Stimulated activated CD4-positive, alpha-beta T cell treated with anti-CD3 and anti-CD28 coated beads, Interleukin-1b, Interleukin-23, amount 100 ng/mL, for 24 hours (primary cell): Measurements from ENCODE around the gene ITGA6.

Source experiments
- DNase-seq, 4 experiments: peaks; one replicate each; pipeline ENCODE4 v3.0.0-alpha.2; 2020; ENCODE audit warnings: low read depth in 4 of 4, low spot score in 1 of 4

The ITGA6 gene

GRCh38 chr2:172415865-172416183, 11.6 kb upstream of the ITGA6 start:
- no peak for DNase-seq

DNA sequence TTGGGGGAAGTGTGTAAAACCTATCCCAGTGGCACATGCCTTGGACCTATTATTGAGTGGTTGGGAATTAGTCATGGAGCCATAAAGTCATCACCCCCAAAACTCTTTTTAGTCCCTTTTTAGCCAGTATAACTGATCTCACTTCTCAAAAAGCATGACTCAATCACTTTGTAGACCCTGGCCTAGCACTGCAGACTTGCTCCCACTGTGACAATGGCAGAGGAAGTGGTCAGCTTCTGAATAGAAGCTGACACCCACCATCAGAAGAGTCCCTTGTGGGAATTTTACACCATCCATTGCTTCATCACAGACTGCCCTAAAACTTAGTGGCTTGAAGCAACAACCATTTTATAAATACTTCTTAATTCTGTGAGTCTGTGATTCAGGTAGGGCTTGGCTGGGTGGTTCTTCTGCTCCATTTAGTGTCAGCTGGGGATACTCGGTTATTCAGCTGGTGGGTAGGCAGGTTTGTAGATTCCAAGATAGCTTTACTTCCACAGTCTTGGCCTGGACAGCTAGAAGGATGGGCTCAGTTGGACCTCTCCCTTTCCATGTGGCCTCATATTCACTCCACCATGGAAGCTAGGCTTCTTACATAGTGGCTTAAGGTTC, 10.8 kb upstream of the ITGA6 start:
- no peak for DNase-seq

- no peak for DNase-seq
These were observed 7.2 kb upstream of the ITGA6 start for GRCh38 chr2:172420216-172420615.

DNA sequence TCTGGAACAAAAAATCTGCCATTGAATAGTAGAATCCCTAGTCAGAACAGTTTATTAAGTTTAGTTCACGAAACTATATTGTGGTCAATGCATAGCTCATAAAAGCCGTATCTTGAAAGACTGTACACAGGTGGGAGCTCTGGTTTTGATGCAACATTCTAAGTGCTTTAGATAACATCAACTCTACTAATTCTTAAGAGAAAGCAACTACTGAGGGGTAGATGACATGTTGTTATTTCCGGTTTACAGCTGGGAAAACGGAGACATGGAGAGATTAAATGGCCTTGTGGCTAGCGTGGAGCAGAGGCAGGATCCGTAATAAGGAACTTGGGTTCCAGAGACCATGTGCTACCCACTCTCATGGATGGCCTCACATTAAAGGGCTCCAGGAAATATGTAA, 4.2 kb upstream of the ITGA6 start:
- no peak for DNase-seq

DNA sequence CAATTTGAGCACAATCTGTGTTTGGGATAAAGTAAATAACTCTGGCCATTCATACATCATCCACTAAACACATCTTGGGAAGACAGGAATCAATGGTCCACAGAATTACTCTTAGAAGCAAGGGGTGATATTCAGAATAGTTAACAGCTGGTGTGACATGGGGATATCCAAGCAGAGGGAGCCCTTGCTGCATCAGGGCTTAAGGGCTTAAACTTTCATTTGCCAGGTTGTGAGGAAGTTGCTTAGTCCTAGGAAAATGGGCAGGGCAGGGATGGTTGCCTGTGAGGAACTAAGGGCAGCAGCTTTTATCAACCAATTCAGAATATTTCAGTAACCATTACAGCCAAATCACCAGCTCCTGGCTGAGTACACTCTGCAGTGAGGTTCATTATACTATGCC, 2.0 kb upstream of the ITGA6 start:
- DNase-seq, result no peak

DNA sequence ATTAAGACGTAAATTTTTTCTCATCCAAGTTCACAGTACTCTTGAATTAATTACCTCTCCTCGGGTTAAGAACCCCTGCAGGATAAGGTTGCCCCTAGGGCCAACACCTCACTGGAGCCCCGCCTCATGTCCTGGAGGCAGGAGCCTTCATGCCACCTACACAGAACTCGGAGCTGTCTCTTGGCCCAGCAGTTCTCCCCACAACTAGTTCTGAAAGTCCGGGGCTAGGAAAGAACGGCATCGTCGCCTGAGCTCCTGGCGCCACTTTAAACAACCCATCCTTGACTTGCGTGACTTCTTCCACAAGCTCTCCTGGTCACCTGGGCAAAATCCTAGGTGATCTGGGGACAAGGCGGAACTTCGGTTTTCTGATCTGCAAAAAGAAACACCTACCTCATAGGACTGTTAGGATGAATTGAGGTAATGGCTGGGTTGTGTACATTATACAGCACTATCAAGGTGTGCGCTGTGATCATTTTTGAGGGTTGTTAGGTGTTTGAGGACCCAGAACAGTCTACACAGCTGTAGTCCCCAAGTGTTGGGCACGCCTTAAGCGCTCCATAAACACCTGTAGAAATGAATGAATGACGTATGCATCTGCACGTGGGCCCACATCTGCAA, 641 bp upstream of the ITGA6 start:
- DNase-seq, result no peak

- peak in 2 of 4 experiments; percentile 36 to 47 for DNase-seq
These were observed 825 bp downstream of the ITGA6 start for GRCh38 chr2:172427990-172428831.

DNA sequence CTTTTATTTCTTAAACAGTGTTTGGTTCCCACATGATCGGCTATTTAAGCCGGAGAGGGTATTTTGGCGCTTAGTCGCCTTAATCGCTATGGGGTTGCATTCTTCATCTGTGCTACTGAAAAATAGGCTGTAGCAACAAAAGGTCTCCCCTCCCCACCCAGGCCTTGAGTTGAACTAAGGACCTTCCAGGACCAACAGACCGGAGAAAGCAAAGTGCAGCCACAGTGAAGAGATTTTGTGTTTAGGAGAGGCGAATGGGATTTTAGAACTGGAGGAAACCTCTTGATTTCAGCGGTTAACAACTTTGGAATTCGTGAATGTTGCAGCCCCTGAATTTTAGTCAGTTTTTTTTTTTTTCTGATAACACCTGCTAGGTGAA, 1.4 kb downstream of the ITGA6 start:
- DNase-seq, result no peak

- no peak for DNase-seq
These were observed 2.0 kb downstream of the ITGA6 start for GRCh38 chr2:172429301-172429968.

- no peak for DNase-seq
These were observed 2.6 kb downstream of the ITGA6 start for GRCh38 chr2:172430027-172430426.

GRCh38 chr2:172430678-172431077, 3.3 kb downstream of the ITGA6 start:
- no peak for DNase-seq

GRCh38 chr2:172431463-172431862, 4.1 kb downstream of the ITGA6 start:
- DNase-seq, result no peak

- no peak for DNase-seq
These were observed 4.6 kb downstream of the ITGA6 start for GRCh38 chr2:172431993-172432392.

DNA sequence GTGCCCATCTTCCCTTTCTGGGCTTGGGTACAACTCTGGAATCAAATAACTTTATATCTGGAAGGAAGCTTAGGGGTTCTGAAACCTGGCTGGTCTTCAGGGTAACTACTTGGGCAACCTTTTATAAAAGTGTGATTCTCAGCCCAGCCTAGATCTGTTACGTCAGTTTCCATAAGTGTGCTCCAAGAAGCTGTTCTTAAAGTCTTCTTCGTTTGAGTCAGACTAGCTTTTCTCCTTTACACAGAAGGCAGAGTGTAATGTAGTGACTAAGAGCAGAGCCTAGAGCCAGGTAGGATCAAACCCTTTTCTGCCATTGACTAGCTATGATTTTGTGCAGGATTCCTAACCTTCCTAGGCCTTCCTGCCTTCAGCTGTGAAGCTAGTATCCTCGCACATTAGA, 5.8 kb downstream of the ITGA6 start:
- DNase-seq, result no peak

DNA sequence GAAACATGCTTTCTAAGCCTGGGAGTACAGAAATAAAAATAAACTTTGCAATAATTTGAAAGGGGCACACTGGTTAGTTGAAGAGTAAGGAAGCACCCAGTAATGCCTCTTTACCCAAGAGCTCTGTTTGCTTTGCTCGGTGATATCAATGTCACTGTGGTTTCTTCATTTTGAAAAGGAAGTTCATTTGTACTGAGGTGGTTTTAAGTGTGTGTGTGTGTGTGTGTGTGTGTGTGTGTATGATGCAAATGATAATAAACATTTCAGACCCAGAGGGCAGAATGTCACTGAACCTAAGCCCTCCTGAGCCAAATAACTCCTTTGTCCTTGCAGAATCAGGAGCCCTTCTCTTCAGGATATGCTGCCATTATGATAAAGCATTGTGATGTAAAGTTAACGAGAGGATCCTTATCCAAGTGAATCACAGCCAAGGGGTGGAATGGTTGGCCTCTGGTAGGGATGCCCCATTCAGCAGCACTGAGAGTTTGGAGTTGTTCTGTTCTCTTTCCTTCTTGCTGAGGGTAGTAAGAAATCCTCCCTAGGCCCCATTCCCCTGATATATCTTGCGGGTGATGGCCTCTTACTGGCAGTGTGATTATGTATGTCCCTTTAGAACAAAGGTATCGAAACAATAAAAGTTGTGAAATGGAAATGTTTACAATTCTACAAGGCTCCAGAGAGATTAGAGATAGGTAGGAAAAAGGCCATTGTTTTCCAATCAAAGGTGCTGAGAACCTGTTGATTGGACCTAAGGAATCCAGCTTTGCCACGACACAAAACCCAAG, 7.6 kb downstream of the ITGA6 start:
- DNase-seq, result no peak

DNA sequence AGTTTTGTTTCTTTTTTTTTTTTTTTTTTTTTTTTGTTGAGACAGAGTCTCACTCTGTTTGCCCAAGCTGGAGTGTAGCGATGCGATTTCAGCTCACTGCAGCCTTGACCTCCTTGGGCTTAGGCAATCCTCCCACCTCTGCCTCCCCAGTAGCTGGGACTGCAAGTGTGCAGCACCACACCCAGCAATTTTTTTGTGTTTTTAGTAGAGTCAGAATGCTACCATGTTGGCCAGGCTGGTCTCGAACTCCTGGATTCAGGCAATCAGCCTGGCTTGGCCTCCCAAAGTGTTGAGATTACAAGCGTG, 8.2 kb downstream of the ITGA6 start:
- no peak for DNase-seq

GRCh38 chr2:172436889-172437288, 9.5 kb downstream of the ITGA6 start:
- DNase-seq, result no peak

DNA sequence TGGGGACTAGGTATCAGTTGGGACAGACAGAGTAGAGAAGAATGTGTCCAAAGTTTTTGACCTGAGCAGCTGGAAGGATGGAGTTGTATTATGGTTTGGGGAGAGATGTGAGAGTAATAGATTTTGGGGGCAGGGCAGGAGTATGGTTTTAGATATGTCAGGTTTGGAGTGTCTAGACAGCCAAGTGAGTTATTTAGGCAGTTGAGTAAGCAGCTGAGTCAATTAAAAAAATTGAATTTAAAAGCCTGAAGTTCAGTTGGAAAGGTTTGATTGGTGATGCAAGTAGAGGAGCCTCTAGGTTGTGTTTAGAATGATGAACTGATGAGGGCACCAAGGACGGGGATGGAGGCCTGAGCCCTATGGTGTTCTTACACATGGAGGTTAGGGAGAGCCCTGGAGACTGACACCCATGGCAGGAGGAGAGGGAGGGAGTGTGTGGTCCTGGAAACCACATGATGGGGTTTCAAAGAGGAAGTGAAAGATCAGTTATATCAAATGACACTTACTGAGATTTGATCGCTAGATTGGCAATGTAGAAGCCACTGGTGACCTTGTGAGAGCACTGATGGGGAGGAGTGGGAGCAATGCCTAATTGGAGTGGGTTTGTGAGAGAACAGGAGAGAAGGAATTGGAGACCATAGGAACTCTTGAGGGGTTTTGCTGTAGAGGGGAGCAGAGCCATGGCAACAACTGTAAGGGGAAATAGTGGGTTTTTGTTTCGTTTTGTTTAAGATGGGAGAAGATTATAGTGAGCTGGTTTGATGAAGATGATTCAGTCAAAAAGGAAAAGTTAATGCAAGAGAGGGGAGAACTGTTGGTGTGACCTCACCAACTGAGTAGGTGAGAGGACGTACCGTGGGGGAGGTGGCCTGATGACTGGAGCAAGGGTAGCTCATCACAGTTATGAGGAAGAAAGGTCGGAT, 10.3 kb downstream of the ITGA6 start:
- peak in 1 of 4 experiments; percentile 55 for DNase-seq

GRCh38 chr2:172438741-172439508, 11.5 kb downstream of the ITGA6 start:
- no peak for DNase-seq

DNA sequence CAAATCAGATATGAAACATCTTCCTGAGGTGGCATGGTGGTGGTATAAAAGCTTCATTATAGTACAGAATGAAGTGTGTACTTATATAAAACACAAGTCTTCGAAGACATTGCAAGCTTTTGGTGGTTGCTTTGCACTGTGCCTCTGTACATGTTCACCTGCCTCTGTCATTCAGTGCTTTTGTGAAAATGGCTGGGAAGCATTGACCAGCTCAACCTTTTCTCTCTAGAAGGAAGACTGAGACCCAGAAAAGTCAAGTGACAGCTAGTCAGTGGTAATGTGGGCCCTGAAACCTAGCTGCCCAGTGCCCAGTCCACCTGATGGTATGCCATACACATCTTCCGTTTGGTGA, 12.1 kb downstream of the ITGA6 start:
- DNase-seq, result no peak
